K562 (cell line): ENCODE measurements around the gene SBF1. TPM values are rescaled to one million over a fixed set of nuclear protein-coding genes. Genes with fewer than 3 reads are reported as not detected.
A peak's percentile ranks its signal among the peaks of the same experiment; 100 is the strongest.

ENCODE experiments used
- BACH1 ChIP-seq: fragments of 200-800 bp; sonication (Bioruptor generic); IDR thresholded peaks from 2 replicates; pipeline ENCODE4 v1.6.1; 2016; ENCODE audit warnings: missing genetic modification characterization, missing compliant biosample characterization
- FOXA1 ChIP-seq: fragments of 450-650 bp; IDR thresholded peaks from 2 replicates; pipeline ENCODE4 v1.6.1; 2016; ENCODE audit warnings: mild to moderate bottlenecking, borderline replicate concordance
- MAFF ChIP-seq: IDR thresholded peaks from 2 replicates; pipeline ENCODE4 v1.6.1; 2012; ENCODE audit warnings: low read length, improper control_type of control experiment
- MAFK ChIP-seq: IDR thresholded peaks from 2 replicates; pipeline ENCODE4 v1.6.1; 2011; ENCODE audit warnings: low read length, improper control_type of control experiment
- MTA3 ChIP-seq: fragments of 450-650 bp; formaldehyde crosslinking; IDR thresholded peaks from 2 replicates; pipeline ENCODE4 v1.6.1; 2017; ENCODE audit warnings: mild to moderate bottlenecking, borderline replicate concordance
- PML ChIP-seq: IDR thresholded peaks from 2 replicates; pipeline ENCODE4 v1.6.1; 2012; ENCODE audit warnings: low read length, inconsistent platforms
- PTBP1 ChIP-seq: fragments of 200-400 bp; formaldehyde crosslinking; IDR thresholded peaks from 2 replicates; pipeline ENCODE4 v1.6.1; 2017; ENCODE audit warnings: low read depth, low read length
- RBFOX2 ChIP-seq: fragments of 200-400 bp; formaldehyde crosslinking; IDR thresholded peaks from 2 replicates; pipeline ENCODE4 v1.6.1; 2017; ENCODE audit warnings: low read depth, mild to moderate bottlenecking, low read length, moderate library complexity
- SETDB1 ChIP-seq: IDR thresholded peaks from one replicate; pipeline ENCODE4 v1.6.1; 2012; ENCODE audit warnings: low read length, control low read depth, inconsistent platforms
- SRSF9 ChIP-seq: fragments of 200-400 bp; formaldehyde crosslinking; IDR thresholded peaks from 2 replicates; pipeline ENCODE4 v1.6.1; 2017; ENCODE audit warnings: low read depth, low read length, borderline replicate concordance
- WHSC1 ChIP-seq: IDR thresholded peaks from one replicate; pipeline ENCODE4 v1.6.1; 2012; ENCODE audit warnings: low read length, control low read depth, inconsistent platforms
- ZNF184 ChIP-seq: sonication (generic); formaldehyde crosslinking; IDR thresholded peaks from 2 replicates; pipeline ENCODE4 v1.5.0; 2020; ENCODE audit warnings: missing genetic modification reagents
- ZNF507 ChIP-seq: conservative IDR thresholded peaks from 2 replicates; pipeline ENCODE4 v1.6.1; 2017; ENCODE audit warnings: missing genetic modification characterization, missing compliant biosample characterization
- ZNF561 ChIP-seq: fragments of 450-650 bp; formaldehyde crosslinking; conservative IDR thresholded peaks from 2 replicates; pipeline ENCODE4 v1.4.0; 2020; ENCODE audit warnings: mild to moderate bottlenecking, moderate library complexity
- ZNF766 ChIP-seq: fragments of 200-800 bp; sonication (Bioruptor generic); conservative IDR thresholded peaks from 2 replicates; pipeline ENCODE4 v1.6.1; 2016; ENCODE audit warnings: missing genetic modification characterization, missing compliant biosample characterization
- polyA plus RNA-seq, 8 experiments: library from polyadenylated mRNA; depleted of rRNA in 4 of 8; stranded (reverse) in 5 of 8; unstranded in 3 of 8; fragments of >200 nt; fragmentation: Nextera tagmentation in 2 of 8; fragmentation: Illumina TruSeq in 1 of 8; extraction: Ambion mirVana in 2 of 8; extraction: Trizol in 1 of 8; gene quantifications; 2 replicates each; pipeline versions ENCODE4 v1.2.1 to v1.2.3, GENCODE V29; 2011 to 2014; ENCODE audit warnings: inconsistent platforms in 1 of 8, missing spikeins in 1 of 8
- total RNA-seq, 7 experiments: library from RNA; depleted of rRNA in 6 of 7; stranded (reverse); fragments of >200 nt in 6 of 7; fragmentation: Illumina TruSeq in 2 of 7; extraction: Trizol in 2 of 7; gene quantifications; 2 replicates each; pipeline versions ENCODE4 v1.2.1 to v1.2.3, GENCODE V29; 2011 to 2021; ENCODE audit warnings: low replicate concordance in 1 of 7
- TF ChIP-seq, protein P1 (sequence below), 2 experiments: fragments of 450-650 bp; IDR thresholded peaks; 2 replicates each; pipeline ENCODE4 v1.6.1; 2018; ENCODE audit warnings: mild to moderate bottlenecking in 2 of 2, low read depth in 1 of 2; ENCODE audit not compliant: partially characterized antibody in 2 of 2
- TF ChIP-seq, protein P2 (sequence below): fragments of 450-650 bp; formaldehyde crosslinking; conservative IDR thresholded peaks from 2 replicates; pipeline ENCODE4 v1.4.0; 2022; ENCODE audit warnings: mild to moderate bottlenecking, missing genetic modification characterization
- TF ChIP-seq, protein P3 (sequence below): sonication (generic); formaldehyde crosslinking; IDR thresholded peaks from 2 replicates; pipeline ENCODE4 v1.8.0; 2022; ENCODE audit warnings: mild to moderate bottlenecking, missing genetic modification reagents

Gene SBF1
- total and polyA plus RNA-seq, 9 of the 15 experiments (the other 6 are each of a cell fraction or from before 2014, with no cell fraction given), result 0.44 to 50.4 (median 11.4) TPM

DNA sequence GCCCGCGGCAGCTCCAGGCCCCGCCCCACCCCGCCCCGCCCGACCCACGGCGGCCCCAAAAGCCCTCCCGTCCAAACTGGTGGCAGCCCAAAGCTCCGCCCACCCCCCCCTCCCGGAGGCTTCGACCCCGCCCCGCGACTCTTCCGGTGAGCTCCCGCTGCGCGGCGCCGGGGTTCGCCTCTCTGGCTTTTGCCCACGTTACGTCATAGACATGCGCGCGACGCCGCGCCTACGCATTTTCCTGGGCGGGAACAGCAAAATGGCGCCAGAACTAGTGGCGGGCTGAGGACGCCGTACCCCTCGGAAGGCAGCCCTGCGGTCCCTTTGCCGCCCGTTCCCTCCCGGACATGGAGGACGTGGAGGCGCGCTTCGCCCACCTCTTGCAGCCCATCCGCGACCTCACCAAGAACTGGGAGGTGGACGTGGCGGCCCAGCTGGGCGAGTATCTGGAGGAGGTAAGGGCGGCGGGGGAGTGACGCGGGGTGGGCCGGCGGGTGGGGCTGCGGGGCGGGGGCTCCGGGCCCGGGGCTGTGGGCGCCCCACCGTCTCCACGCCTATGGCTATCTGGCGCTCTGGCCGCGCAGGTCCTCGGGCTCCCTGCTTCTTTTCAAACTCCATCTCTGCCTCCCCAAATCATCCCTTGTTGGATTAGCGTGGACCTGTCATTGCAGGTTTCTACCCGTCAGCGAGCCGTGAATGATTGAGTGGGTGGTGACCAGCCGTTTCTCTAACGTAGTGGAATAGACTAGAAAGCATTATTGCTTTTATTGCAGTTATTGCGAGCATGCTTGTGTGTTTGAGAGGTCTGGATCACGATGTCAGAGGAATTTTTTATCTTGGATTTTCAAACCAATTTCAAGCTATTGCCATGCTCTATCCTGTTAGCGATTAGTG, 33.4 kb upstream of the SBF1 start, which contains the start of gene NCAPH2 (continued):
- TF ChIP-seq ZNF561 (CRISPR knock-in tag) (no peak), PML (peak; percentile 70), SETDB1 (no peak), SRSF9 (no peak), ZNF507 (no peak), BACH1 (tag) (no peak), FOXA1 (no peak), MAFK (no peak), ZNF184 (CRISPR knock-in tag) (no peak), MAFF (no peak), WHSC1 (no peak), MTA3 (peak; percentile 46; the same call in 1 of the 2 replicates), ZNF766 (no peak), RBFOX2 (peak; percentile 92), PTBP1 (no peak)
- TF ChIP-seq, protein P1, sequence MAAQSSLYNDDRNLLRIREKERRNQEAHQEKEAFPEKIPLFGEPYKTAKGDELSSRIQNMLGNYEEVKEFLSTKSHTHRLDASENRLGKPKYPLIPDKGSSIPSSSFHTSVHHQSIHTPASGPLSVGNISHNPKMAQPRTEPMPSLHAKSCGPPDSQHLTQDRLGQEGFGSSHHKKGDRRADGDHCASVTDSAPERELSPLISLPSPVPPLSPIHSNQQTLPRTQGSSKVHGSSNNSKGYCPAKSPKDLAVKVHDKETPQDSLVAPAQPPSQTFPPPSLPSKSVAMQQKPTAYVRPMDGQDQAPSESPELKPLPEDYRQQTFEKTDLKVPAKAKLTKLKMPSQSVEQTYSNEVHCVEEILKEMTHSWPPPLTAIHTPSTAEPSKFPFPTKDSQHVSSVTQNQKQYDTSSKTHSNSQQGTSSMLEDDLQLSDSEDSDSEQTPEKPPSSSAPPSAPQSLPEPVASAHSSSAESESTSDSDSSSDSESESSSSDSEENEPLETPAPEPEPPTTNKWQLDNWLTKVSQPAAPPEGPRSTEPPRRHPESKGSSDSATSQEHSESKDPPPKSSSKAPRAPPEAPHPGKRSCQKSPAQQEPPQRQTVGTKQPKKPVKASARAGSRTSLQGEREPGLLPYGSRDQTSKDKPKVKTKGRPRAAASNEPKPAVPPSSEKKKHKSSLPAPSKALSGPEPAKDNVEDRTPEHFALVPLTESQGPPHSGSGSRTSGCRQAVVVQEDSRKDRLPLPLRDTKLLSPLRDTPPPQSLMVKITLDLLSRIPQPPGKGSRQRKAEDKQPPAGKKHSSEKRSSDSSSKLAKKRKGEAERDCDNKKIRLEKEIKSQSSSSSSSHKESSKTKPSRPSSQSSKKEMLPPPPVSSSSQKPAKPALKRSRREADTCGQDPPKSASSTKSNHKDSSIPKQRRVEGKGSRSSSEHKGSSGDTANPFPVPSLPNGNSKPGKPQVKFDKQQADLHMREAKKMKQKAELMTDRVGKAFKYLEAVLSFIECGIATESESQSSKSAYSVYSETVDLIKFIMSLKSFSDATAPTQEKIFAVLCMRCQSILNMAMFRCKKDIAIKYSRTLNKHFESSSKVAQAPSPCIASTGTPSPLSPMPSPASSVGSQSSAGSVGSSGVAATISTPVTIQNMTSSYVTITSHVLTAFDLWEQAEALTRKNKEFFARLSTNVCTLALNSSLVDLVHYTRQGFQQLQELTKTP (IDR thresholded peaks at IDR 0.05; ENCODE audit: low read depth in 1 of 2, partially characterized antibody in 2 of 2), result peak in 1 of 2 experiments; percentile 25
- TF ChIP-seq, protein P2, sequence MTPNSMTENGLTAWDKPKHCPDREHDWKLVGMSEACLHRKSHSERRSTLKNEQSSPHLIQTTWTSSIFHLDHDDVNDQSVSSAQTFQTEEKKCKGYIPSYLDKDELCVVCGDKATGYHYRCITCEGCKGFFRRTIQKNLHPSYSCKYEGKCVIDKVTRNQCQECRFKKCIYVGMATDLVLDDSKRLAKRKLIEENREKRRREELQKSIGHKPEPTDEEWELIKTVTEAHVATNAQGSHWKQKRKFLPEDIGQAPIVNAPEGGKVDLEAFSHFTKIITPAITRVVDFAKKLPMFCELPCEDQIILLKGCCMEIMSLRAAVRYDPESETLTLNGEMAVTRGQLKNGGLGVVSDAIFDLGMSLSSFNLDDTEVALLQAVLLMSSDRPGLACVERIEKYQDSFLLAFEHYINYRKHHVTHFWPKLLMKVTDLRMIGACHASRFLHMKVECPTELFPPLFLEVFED (CRISPR knock-in tag), result no peak
- TF ChIP-seq, protein P3, sequence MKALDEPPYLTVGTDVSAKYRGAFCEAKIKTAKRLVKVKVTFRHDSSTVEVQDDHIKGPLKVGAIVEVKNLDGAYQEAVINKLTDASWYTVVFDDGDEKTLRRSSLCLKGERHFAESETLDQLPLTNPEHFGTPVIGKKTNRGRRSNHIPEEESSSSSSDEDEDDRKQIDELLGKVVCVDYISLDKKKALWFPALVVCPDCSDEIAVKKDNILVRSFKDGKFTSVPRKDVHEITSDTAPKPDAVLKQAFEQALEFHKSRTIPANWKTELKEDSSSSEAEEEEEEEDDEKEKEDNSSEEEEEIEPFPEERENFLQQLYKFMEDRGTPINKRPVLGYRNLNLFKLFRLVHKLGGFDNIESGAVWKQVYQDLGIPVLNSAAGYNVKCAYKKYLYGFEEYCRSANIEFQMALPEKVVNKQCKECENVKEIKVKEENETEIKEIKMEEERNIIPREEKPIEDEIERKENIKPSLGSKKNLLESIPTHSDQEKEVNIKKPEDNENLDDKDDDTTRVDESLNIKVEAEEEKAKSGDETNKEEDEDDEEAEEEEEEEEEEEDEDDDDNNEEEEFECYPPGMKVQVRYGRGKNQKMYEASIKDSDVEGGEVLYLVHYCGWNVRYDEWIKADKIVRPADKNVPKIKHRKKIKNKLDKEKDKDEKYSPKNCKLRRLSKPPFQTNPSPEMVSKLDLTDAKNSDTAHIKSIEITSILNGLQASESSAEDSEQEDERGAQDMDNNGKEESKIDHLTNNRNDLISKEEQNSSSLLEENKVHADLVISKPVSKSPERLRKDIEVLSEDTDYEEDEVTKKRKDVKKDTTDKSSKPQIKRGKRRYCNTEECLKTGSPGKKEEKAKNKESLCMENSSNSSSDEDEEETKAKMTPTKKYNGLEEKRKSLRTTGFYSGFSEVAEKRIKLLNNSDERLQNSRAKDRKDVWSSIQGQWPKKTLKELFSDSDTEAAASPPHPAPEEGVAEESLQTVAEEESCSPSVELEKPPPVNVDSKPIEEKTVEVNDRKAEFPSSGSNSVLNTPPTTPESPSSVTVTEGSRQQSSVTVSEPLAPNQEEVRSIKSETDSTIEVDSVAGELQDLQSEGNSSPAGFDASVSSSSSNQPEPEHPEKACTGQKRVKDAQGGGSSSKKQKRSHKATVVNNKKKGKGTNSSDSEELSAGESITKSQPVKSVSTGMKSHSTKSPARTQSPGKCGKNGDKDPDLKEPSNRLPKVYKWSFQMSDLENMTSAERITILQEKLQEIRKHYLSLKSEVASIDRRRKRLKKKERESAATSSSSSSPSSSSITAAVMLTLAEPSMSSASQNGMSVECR, result peak; percentile 80
